Measurements from ENCODE around the gene VPS13D.

DNA sequence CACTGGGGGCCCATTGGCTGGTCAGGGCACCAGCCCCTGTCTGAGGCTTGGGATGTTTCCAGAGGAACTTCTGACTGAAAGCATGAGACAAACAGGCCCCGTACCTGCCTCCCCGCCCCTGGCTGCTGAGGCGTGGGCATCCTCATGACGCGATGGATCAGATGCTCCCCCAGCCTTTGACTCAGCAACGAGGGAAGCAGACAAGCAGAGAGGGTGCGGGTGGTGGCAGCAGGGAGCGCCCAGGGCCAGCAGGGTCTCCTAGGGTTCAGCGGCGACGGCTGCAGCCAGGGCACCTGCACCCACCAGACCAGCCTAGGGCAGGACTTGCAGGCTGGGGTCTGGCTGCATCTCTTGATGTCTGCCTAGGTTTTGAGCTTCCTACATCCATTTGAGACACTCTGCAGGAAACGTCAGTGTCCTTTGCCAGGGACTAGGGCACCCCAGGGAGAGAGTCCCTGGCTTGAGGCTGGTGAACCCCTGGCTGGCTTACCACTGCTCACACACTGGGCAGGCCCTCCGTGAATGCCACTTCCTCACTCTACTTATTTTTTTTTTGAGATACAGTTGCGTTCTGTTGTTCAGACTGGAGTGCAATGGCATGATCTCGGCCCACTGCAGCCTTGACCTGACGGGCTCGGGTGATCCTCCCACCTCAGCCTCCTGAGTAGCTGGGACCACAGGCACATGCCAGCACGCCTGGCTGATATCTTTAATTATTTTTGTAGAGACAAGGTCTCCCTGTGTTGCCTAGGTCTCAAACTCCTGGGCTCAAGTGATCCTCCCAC, 324.9 kb downstream of the VPS13D start:
- TF ChIP-seq, protein P1, sequence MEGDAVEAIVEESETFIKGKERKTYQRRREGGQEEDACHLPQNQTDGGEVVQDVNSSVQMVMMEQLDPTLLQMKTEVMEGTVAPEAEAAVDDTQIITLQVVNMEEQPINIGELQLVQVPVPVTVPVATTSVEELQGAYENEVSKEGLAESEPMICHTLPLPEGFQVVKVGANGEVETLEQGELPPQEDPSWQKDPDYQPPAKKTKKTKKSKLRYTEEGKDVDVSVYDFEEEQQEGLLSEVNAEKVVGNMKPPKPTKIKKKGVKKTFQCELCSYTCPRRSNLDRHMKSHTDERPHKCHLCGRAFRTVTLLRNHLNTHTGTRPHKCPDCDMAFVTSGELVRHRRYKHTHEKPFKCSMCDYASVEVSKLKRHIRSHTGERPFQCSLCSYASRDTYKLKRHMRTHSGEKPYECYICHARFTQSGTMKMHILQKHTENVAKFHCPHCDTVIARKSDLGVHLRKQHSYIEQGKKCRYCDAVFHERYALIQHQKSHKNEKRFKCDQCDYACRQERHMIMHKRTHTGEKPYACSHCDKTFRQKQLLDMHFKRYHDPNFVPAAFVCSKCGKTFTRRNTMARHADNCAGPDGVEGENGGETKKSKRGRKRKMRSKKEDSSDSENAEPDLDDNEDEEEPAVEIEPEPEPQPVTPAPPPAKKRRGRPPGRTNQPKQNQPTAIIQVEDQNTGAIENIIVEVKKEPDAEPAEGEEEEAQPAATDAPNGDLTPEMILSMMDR (IDR thresholded peaks at IDR 0.05): no peak
- no peak for TF ChIP-seq POLR2A (IDR thresholded peaks at IDR 0.05)
